Natural killer cell (primary cell): ENCODE data around the gene SRMS. TPM values are rescaled to one million over a fixed set of nuclear protein-coding genes. Genes with fewer than 3 reads are reported as not detected.
A peak's percentile ranks its signal among the peaks of the same experiment; 100 is the strongest.

Experiments used
- ATAC-seq, 3 donors: fragments of 150-1000 bp in 2 of 3; fragments of 200-7000 bp in 1 of 3; cut with Tn5 transposase; 1 replicate in 1 of 3; 2 replicates in 2 of 3; pipeline ENCODE4 v1.10.0; 2021; ENCODE audit warnings: mild to moderate bottlenecking in 2 of 3, moderate library complexity in 2 of 3
- DNase-seq, 2 donors: peaks; one replicate each; pipeline versions ENCODE4 v3.0.0 to v3.0.0-alpha.2; 2013 to 2021; ENCODE audit warnings: mixed read lengths in 1 of 2
- H3K27ac ChIP-seq: one replicate; pipeline ENCODE4 v1.5.1; 2013; ENCODE audit warnings: mild to moderate bottlenecking, low read length
- H3K27me3 ChIP-seq: one replicate; pipeline ENCODE4 v1.6.1; 2013; ENCODE audit warnings: low read length; ENCODE audit not compliant: control insufficient read depth, insufficient read depth
- H3K36me3 ChIP-seq: one replicate; pipeline ENCODE4 v1.6.1; 2013; ENCODE audit warnings: low read length; ENCODE audit not compliant: control insufficient read depth, insufficient read depth
- H3K4me1 ChIP-seq: one replicate; pipeline ENCODE4 v1.6.1; 2013; ENCODE audit warnings: low read length; ENCODE audit not compliant: control insufficient read depth, insufficient read depth
- H3K4me3 ChIP-seq: one replicate; pipeline ENCODE4 v1.5.1; 2013; ENCODE audit warnings: low read length
- H3K9me3 ChIP-seq: one replicate; pipeline ENCODE4 v1.6.1; 2013; ENCODE audit warnings: low read length; ENCODE audit not compliant: control insufficient read depth, insufficient read depth
- H3K27ac Mint-ChIP-seq, 2 donors: one replicate each; pipeline ENCODE4 v1.8.0; 2022; ENCODE audit warnings: mild to moderate bottlenecking in 2 of 2, mixed read lengths in 2 of 2, moderate library complexity in 1 of 2
- H3K27me3 Mint-ChIP-seq, 2 donors: one replicate each; pipeline ENCODE4 v1.8.0; 2022; ENCODE audit warnings: low read depth in 2 of 2, mixed read lengths in 2 of 2
- H3K36me3 Mint-ChIP-seq: one replicate; pipeline ENCODE4 v1.8.0; 2022; ENCODE audit warnings: mixed read lengths
- H3K4me1 Mint-ChIP-seq, 2 donors: one replicate each; pipeline ENCODE4 v1.8.0; 2022; ENCODE audit warnings: mixed read lengths in 2 of 2
- H3K4me3 Mint-ChIP-seq: one replicate; pipeline ENCODE4 v1.8.0; 2022; ENCODE audit warnings: mild to moderate bottlenecking, moderate library complexity, mixed read lengths
- H3K9me3 Mint-ChIP-seq, 2 donors: one replicate each; pipeline ENCODE4 v1.8.0; 2022; ENCODE audit warnings: mixed read lengths in 2 of 2
- CTCF ChIP-seq: fragments of 200-600 bp; IDR thresholded peaks from one replicate; pipeline ENCODE4 v1.8.0; 2022; ENCODE audit warnings: antibody characterized with exemption
- WGBS: methylation state at CpG from one replicate; pipeline ENCODE4 v1.1.7; 2013; ENCODE audit warnings: missing lambda C conversion rate; ENCODE audit not compliant: insufficient coverage; 5-methylcytosine and 5-hydroxymethylcytosine counted together
- intact Hi-C: fragments of 100-400 bp; cut with micrococcal nuclease; formaldehyde crosslinking; loops from one replicate; pipeline ENCODE4 v1.14.2; 2022
- total RNA-seq, 4 donors: library from RNA; stranded (reverse); fragments of 120-200 nt in 1 of 4; gene quantifications; one replicate each; pipeline versions ENCODE4 v1.2.3 to v1.2.4, GENCODE V29; 2013 to 2022

Gene SRMS
- total RNA-seq, 3 donors from 2014 or later (not counting 1 experiment from before 2014, with no cell fraction given) = 0.16 to 0.23 TPM; not detected in 1

- H3K27me3 ChIP-seq = peaks cover 4% of the 10 kb centered on the region
- H3K27me3 Mint-ChIP-seq = peaks cover 0 to 4% of the 10 kb centered on the region in 2 donors
- no peaks in the 10 kb centered on the region for H3K36me3 Mint-ChIP-seq
- no peak overlapping the region for H3K4me3 ChIP-seq
- peaks cover 23% of the 10 kb centered on the region for H3K4me1 ChIP-seq
- DNase-seq (peak in 1 of 2 donors; percentile 7), ATAC-seq (no peak)
- 95% methylated on average over 11 of the region's 11 CpGs for WGBS
- H3K27ac ChIP-seq = no peak overlapping the region
- H3K4me3 Mint-ChIP-seq = no peak overlapping the region
- H3K9me3 Mint-ChIP-seq = peaks cover 0 to 2% of the 10 kb centered on the region in 2 donors
- H3K36me3 ChIP-seq = peaks cover 6% of the 10 kb centered on the region
- peaks cover 7% of the 10 kb centered on the region for H3K9me3 ChIP-seq
- peak overlapping the region in 1 of 2 donors; percentile 53 for H3K27ac Mint-ChIP-seq
- TF ChIP-seq CTCF = no peak
- peaks cover 0 to 17% of the 10 kb centered on the region in 2 donors for H3K4me1 Mint-ChIP-seq
- intact Hi-C loops = no loop called here
Measured at GRCh38 chr20:63522981-63523611, 24.5 kb downstream of the SRMS start.

GRCh38 chr20:63522091-63522868 lies 25.3 kb downstream of the SRMS start:
- Mint-ChIP-seq H3K4me1 (peaks cover 0 to 17% of the 10 kb centered on the region in 2 donors), H3K27ac (peak overlapping the region in 1 of 2 donors; percentile 53), H3K27me3 (peaks cover 0 to 4% of the 10 kb centered on the region in 2 donors), H3K36me3 (no peaks in the 10 kb centered on the region), H3K9me3 (peaks cover 0 to 2% of the 10 kb centered on the region in 2 donors), H3K4me3 (peak overlapping the region; percentile 53)
- DNase-seq (peak; percentile 5 to 17), ATAC-seq (no peak)
- Histone ChIP-seq H3K36me3 (peaks cover 6% of the 10 kb centered on the region), H3K27ac (no peak overlapping the region), H3K9me3 (peaks cover 7% of the 10 kb centered on the region), H3K27me3 (peaks cover 4% of the 10 kb centered on the region), H3K4me3 (no peak overlapping the region), H3K4me1 (peaks cover 23% of the 10 kb centered on the region)
- intact Hi-C loops = no loop called here
- WGBS = 89% methylated on average over 13 of the region's 13 CpGs
- no peak for TF ChIP-seq CTCF

- H3K4me1 ChIP-seq = peaks cover 23% of the 10 kb centered on the region
- Mint-ChIP-seq H3K27ac (peak overlapping the region in 1 of 2 donors; percentile 81), H3K9me3 (peaks cover 0 to 2% of the 10 kb centered on the region in 2 donors), H3K27me3 (peaks cover 0 to 4% of the 10 kb centered on the region in 2 donors), H3K4me1 (peaks cover 0 to 17% of the 10 kb centered on the region in 2 donors), H3K4me3 (peak overlapping the region; percentile 83), H3K36me3 (no peaks in the 10 kb centered on the region)
- no peak for TF ChIP-seq CTCF
- H3K4me3 ChIP-seq = peak overlapping the region; percentile 65
- no peak overlapping the region for H3K27ac ChIP-seq
- ATAC-seq (no peak), DNase-seq (no peak)
- peaks cover 6% of the 10 kb centered on the region for H3K36me3 ChIP-seq
- intact Hi-C loops = no loop called here
- peaks cover 7% of the 10 kb centered on the region for H3K9me3 ChIP-seq
- peaks cover 4% of the 10 kb centered on the region for H3K27me3 ChIP-seq
- 77% methylated on average over 18 of the region's 23 CpGs for WGBS
Measured at GRCh38 chr20:63521602-63522001, 25.9 kb downstream of the SRMS start.
